M059J (cell line): Measurements from ENCODE around the gene FUT1. TPM values are rescaled to one million over a fixed set of nuclear protein-coding genes. Genes with fewer than 3 reads are reported as not detected.
A peak's percentile ranks its signal among the peaks of the same experiment; 100 is the strongest.

Experiments used
- DNase-seq: peaks from one replicate; pipeline ENCODE4 v3.0.0-alpha.2; 2012; ENCODE audit warnings: low read depth
- total RNA-seq: library from RNA; depleted of rRNA; stranded (reverse); fragments of >200 nt; shearing (Covaris generic); gene quantifications from 2 replicates; pipeline ENCODE4 v1.2.3, GENCODE V29; 2014

FUT1 gene
- total RNA-seq, 1 experiment from 2014 or later, result 0.15 TPM

GRCh38 chr19:48741129-48741999 is 11.1 kb downstream of the FUT1 start:
- DNase-seq, result no peak

- DNase-seq, result no peak
These were observed 12.1 kb downstream of the FUT1 start, which contains the start of gene RASIP1 for GRCh38 chr19:48740164-48740972. Gene RASIP1, minus strand, starts transcription at chr19:48740610. Its CDS starts 328 bp downstream, at chr19:48740282.

GRCh38 chr19:48739404-48740163 is 12.9 kb downstream of the FUT1 start:
- no peak for DNase-seq

- DNase-seq, result peak; percentile 84
These were observed 13.7 kb downstream of the FUT1 start for GRCh38 chr19:48738557-48739403.

- no peak for DNase-seq
These were observed 15.0 kb downstream of the FUT1 start for GRCh38 chr19:48737360-48737998.

GRCh38 chr19:48735031-48735615 is 17.3 kb downstream of the FUT1 start:
- no peak for DNase-seq

GRCh38 chr19:48734625-48735024 is 17.8 kb downstream of the FUT1 start:
- DNase-seq, result no peak

DNA sequence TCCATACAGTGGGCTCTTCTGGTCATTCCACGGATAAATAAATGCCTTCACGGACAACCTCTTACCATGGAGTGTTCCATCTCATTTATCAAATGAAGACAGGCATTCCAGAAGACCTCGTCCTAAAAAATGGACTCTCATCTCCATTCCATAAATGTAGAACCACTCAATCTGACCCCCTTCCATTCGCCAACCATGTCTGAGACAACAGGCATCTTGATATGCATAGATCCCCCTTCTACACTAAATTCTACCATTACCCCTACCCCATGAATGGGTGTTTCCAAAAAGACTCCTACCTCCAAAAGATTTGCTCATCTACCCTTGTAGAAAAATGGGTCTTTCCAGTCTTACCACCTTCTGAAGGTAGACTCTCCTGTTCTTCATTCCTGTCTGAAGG is 21.0 kb downstream of the FUT1 start:
- DNase-seq, result no peak

DNA sequence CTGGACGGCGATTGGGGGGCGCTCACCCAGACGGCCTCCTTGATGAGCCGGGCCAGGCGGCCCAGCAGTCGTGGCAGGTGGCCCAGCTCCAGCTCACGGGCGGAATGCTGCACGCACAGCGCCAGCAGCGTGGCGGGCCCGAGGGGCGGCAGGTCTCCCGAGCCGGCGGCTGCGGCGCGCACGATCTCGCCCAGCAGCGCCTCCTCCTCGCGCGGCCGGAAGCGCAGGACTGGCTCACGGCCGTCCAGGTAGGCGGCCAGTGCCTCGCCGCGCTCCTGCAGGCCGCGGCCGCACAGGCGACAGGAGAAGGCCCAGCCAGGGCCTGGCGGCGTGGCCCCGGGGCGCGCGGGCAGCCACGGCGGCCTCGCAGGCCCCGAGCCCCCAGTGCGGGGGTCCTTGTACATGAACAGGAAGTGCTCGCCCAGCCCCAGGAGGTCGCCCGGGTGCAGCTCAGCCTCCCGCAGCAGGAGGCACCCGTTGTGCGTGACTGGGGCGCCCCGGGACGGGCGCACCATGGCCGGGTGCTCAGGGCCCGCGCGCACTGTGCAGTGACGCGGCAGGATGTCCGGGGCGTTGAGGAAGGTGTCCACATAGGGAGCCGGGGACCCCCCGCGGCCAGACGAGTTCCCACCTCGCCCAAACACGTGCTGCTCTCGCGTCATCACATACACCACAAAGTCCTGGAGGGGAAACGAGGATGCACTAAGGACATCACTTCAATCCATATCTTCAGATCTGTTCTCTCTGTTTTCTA is 23.4 kb downstream of the FUT1 start:
- no peak for DNase-seq

- DNase-seq, result no peak
These were observed 25.9 kb downstream of the FUT1 start for GRCh38 chr19:48726556-48726955.

GRCh38 chr19:48724796-48725753 is 27.4 kb downstream of the FUT1 start:
- peak; percentile 91 for DNase-seq

DNA sequence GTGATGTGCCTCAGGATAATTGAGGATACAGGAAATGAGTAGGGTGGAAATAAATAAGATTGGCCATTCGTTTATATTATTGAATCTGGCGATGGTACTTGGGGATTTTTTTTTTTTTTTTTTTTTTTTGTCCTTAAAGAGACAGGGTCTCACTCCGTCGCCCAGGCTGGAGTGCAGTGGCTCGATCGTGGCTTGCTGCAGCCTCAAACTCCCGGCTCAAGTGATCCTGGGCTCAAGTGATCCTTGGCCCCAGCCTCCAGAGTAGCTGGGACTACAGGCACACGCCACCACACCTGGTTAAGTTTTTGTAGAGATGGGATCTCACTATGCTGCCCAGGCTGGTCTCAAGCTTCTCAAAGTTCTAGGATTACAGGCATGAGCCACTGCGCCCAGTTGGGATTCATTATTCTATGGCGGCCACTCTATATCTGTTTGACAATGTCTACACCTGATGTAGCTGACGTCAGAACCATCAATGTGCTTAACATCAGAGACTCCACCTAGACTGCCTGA is 30.2 kb downstream of the FUT1 start:
- no peak for DNase-seq

- DNase-seq, result peak; percentile 100
These were observed 31.7 kb downstream of the FUT1 start for GRCh38 chr19:48720613-48721296.

DNA sequence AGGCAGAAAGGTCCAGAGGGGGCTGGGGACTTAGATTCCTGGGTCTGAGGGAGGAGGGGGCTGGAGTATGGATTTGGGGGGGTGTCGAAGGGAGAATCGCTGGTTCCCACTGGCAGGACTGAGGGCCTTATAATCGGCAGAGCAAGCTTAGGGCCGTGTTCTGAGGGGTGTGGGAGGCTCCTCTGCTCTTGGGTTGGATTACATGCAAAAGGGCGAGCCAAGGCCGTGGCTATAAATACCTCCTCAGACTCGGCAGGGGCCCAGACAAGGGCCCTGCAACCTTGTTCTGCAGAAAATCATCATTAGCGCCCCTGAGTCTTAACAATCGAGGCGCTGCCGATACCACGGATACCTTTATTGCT is 32.2 kb downstream of the FUT1 start:
- DNase-seq, result no peak

- no peak for DNase-seq
These were observed 32.9 kb downstream of the FUT1 start, which contains the start of gene MAMSTR for GRCh38 chr19:48719263-48720171. Gene MAMSTR, minus strand, starts transcription at chr19:48719725. Its CDS starts 694 bp downstream, at chr19:48719031.

DNA sequence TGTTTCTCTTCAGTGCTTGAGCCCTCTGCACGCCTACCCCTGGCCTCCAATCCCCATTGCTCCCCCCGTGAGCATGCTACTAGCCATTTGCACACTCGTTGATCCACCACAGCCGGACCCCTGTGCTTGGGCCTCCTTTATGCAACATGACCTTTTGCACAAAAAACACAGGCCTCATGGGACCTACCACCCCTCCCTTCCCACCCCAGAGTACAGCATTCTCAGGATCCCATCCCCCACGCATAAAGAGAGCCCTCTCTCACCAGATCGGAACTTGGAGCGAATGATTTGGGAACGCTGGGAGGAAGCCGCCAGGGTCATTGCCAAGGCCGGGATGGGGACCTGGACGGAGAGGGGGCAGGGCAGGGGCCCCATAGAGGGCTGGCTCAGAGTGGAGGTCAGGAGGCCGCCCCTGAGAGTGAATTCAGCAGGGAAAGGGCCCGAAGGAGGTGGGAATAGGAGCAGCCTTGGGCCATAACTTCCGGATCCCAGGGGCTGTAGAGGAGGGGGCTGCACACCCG is 33.7 kb downstream of the FUT1 start:
- DNase-seq, result no peak
